HG02852 (cell line): ENCODE data around the gene PSAT1.

ENCODE experiments used
- ATAC-seq: cut with Tn5 transposase; IDR thresholded peaks from one replicate; pipeline ENCODE4 v1.9.1; 2021; ENCODE audit warnings: mild to moderate bottlenecking, moderate library complexity; ENCODE audit not compliant: unreplicated experiment

PSAT1 gene

DNA sequence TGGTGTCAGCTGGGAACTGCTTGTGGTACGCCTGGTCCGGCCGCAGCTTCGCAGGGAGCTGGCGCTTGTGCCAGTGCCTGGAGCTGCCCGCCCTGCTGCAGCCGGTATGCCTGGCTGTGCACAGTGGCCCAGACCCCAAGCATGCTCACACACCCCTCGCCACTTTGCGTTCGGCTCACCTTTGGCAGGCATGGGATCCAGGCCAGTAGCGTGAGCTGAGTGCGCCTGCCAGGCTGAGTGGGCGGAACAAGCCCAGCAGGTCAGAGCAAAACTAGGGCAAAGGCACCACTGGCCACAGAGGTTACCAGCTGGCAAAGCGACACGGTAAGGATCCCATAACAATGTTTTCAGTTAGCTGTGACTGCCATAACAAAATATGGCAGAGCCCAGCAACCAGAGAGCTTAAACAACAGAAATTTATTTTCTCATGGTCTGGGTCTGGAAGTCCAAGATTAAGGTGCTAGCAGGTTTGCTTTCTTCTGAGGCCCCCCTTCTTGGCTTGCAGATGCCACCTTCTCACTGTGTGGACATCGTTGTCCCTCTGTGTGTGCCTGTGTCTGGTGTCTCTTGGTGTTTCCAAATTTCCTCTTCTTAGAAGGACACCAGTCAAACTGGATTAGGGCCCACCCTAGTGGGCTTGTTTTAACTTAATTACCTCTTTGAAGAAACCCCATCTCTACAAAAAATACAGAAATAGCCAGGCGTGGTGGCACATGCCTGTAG, 61.6 kb downstream of the PSAT1 start:
- ATAC-seq: no peak

- no peak for ATAC-seq
Observed at GRCh38 chr9:78363221-78363620, 66.3 kb downstream of the PSAT1 start.

DNA sequence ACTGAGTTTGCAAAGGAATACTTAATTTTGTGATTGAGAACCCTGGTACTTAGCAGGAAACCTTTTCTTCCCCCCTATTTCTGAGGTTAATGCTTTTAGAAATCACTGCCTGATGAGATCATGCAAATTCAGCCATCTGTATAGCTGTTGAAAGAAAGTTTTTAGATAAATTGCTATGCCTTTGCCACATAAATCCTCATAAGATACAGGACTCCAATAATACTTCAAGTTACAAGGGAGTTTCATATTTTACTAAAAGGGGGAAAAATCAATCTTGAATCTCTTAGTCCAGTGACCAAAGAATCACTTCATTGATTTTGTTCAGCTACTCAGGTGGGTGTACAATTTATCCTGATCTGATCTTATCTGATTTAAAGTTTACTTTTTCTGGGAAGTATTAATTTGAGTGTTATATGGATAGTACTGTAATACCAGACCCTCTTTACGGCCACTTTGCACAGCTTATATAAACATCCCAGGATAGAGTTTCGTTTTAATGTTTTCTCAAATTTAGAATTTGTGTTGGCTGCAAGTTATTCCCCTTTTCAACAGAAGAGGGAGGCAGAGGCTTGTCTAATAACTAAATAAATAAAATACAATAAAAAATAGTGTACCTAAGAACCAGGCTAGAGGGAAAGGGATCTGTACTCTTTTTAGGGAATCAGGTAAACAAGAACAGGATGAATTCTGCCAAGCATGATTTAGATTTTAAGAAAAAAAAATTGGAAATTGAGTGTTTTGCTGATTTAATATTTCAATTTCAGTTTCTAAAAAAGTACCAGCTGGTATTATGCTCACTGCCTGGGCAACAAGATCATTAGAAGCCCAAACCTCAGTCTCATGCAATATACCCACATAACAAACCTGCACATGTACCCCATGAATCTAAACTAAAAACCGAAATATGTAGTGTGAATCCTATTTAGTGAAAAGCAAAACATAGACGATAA, 69.1 kb downstream of the PSAT1 start:
- no peak for ATAC-seq

DNA sequence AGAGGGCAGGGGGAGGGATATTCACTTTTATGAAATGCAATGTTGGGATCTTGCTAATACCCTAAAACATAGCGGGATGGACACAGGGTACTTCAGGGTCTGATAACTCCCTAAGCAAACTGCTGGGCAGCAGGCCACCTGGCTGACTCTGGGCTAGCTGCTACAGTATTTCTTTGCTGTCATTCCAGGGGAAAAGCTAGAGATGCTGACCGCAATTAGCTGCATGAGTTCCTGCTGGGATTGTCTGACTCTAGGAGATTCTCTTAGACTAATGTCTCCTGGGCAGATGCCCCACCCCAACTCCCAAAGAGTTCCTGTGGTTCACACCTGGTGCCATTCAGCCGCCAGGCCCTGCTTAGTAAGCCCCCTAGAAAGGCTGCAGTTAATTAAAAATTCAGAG, 69.9 kb downstream of the PSAT1 start:
- no peak for ATAC-seq

- no peak for ATAC-seq
Observed at GRCh38 chr9:78368236-78368635, 71.3 kb downstream of the PSAT1 start.

GRCh38 chr9:78369639-78370219, 72.8 kb downstream of the PSAT1 start:
- ATAC-seq: peak; percentile 71

- ATAC-seq: no peak
Observed at GRCh38 chr9:78370991-78371390, 74.1 kb downstream of the PSAT1 start.

DNA sequence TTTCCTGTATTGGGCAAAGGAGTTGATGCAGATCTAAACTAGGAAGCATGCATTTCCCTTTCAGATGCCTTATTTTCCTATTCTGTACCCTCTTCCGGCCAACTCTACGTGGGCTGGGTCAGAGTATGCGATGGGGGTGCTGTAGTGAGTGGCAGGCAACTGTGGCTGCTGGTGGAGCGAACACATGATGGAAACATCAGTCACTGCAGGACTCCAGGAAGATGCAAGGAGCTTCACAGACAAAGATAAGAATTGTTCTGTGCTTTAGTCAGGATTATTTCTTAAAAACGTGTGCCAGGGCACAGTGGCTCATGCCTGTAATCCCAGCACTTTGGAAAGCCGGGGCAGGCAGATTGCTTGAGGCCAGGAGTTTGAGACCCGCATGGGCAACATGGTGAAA, 75.1 kb downstream of the PSAT1 start:
- no peak for ATAC-seq
